ENCODE data around the gene GNG7. TPM values are rescaled to one million over a fixed set of nuclear protein-coding genes. Genes with fewer than 3 reads are reported as not detected.

The GNG7 gene
- total RNA-seq, 1 experiment from 2014 or later: 1.1 TPM

GRCh38 chr19:2729943-2730818, 27.7 kb upstream of the GNG7 start:
- Histone ChIP-seq H3F3A (ENCODE audit: low read length, unreplicated experiment) (no peaks in the 10 kb centered on the region), H2AFZ (ENCODE audit: low read length) (no peak overlapping the region), H3K4me3 (ENCODE audit: low read length) (no peak overlapping the region), H3K79me2 (ENCODE audit: low read length) (no peaks in the 10 kb centered on the region), H3K36me3 (ENCODE audit: low read depth, low read length) (no peaks in the 10 kb centered on the region), H3K9me2 (replicated peaks; ENCODE audit: low read length) (no peaks in the 10 kb centered on the region), H3K9ac (ENCODE audit: low read length) (no peak overlapping the region), H3K4me2 (ENCODE audit: low read length) (no peak overlapping the region), H3K4me1 (ENCODE audit: insufficient read depth, low read length) (peaks cover 13% of the 10 kb centered on the region), H3K27ac (ENCODE audit: low read length) (no peak overlapping the region), H3K27me3 (ENCODE audit: low read length) (no peaks in the 10 kb centered on the region), H4K20me1 (ENCODE audit: low read length) (no peaks in the 10 kb centered on the region), H3K9me3 (ENCODE audit: low read length) (no peaks in the 10 kb centered on the region)
- DNase-seq (no peak), ATAC-seq (no peak)
- ChIA-PET POLR2A (ENCODE audit: unreplicated experiment) (no interaction called here), CTCF (no interaction called here)
- no TSS peak for BruUV-seq (replicated peaks)
- intact Hi-C loops (cut with micrococcal nuclease): no loop called here
- TF ChIP-seq EZH2phosphoT487 (IDR thresholded peaks at IDR 0.05; ENCODE audit: borderline replicate concordance, low read length) (no peak), EZH2 (IDR thresholded peaks at IDR 0.05; ENCODE audit: low read length, unreplicated experiment) (no peak)
- TF ChIP-seq, protein P1, sequence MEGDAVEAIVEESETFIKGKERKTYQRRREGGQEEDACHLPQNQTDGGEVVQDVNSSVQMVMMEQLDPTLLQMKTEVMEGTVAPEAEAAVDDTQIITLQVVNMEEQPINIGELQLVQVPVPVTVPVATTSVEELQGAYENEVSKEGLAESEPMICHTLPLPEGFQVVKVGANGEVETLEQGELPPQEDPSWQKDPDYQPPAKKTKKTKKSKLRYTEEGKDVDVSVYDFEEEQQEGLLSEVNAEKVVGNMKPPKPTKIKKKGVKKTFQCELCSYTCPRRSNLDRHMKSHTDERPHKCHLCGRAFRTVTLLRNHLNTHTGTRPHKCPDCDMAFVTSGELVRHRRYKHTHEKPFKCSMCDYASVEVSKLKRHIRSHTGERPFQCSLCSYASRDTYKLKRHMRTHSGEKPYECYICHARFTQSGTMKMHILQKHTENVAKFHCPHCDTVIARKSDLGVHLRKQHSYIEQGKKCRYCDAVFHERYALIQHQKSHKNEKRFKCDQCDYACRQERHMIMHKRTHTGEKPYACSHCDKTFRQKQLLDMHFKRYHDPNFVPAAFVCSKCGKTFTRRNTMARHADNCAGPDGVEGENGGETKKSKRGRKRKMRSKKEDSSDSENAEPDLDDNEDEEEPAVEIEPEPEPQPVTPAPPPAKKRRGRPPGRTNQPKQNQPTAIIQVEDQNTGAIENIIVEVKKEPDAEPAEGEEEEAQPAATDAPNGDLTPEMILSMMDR (conservative IDR thresholded peaks at IDR 0.05; ENCODE audit: low read depth, low read length): no peak

DNA sequence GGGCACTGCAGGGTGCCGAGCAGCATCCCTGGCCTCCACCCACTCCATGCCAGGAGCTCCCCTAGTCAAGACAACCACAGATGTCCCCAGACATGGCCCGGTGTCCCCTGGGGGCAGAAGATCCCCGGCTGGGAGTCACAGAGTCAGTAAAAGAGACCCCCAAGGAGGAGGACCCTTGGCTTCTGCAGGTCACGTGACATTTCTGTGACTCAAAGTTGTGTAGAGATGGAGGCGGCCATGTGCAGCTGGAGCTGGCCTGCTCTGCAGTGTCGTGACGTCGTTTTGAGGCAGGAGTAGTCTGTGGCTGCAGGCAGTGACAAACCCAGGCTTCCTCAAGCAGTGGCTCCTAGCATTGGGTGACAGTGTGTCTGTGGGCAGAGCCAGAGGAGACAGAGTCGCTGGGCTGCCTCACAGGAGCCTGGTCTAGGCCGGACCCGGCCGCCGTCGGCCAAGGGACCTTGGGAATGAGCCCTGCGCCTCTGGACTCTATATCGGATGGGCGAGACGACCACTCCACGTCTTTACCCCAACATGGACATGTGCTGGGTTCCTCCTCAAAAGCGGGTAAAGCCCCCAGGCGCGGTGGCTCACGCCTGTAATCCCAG, 26.4 kb upstream of the GNG7 start:
- ChIA-PET POLR2A (ENCODE audit: unreplicated experiment) (no interaction called here), CTCF (no interaction called here)
- no peak overlapping the region for H3K4me2 ChIP-seq (ENCODE audit: low read length)
- TF ChIP-seq, protein P1 (conservative IDR thresholded peaks at IDR 0.05; ENCODE audit: low read depth, low read length): no peak
- TF ChIP-seq EZH2 (IDR thresholded peaks at IDR 0.05; ENCODE audit: low read length, unreplicated experiment) (no peak), EZH2phosphoT487 (IDR thresholded peaks at IDR 0.05; ENCODE audit: borderline replicate concordance, low read length) (no peak)
- H3K27me3 ChIP-seq (ENCODE audit: low read length): no peaks in the 10 kb centered on the region
- H3K9me3 ChIP-seq (ENCODE audit: low read length): no peaks in the 10 kb centered on the region
- peaks cover 13% of the 10 kb centered on the region for H3K4me1 ChIP-seq (ENCODE audit: insufficient read depth, low read length)
- no peak for ATAC-seq
- H3F3A ChIP-seq (ENCODE audit: low read length, unreplicated experiment): no peaks in the 10 kb centered on the region
- no peaks in the 10 kb centered on the region for H3K36me3 ChIP-seq (ENCODE audit: low read depth, low read length)
- BruUV-seq (replicated peaks): no TSS peak
- H2AFZ ChIP-seq (ENCODE audit: low read length): no peak overlapping the region
- DNase-seq: no peak
- H3K9me2 ChIP-seq (replicated peaks; ENCODE audit: low read length): no peaks in the 10 kb centered on the region
- intact Hi-C loops (cut with micrococcal nuclease): no loop called here
- H3K27ac ChIP-seq (ENCODE audit: low read length): no peak overlapping the region
- H3K79me2 ChIP-seq (ENCODE audit: low read length): no peaks in the 10 kb centered on the region
- H4K20me1 ChIP-seq (ENCODE audit: low read length): no peaks in the 10 kb centered on the region
- H3K4me3 ChIP-seq (ENCODE audit: low read length): no peak overlapping the region
- H3K9ac ChIP-seq (ENCODE audit: low read length): no peak overlapping the region

- H3K36me3 ChIP-seq (ENCODE audit: low read depth, low read length): no peaks in the 10 kb centered on the region
- BruUV-seq (replicated peaks): no TSS peak
- no peak overlapping the region for H3K4me3 ChIP-seq (ENCODE audit: low read length)
Observed at GRCh38 chr19:2727640-2727944, 25.1 kb upstream of the GNG7 start.

More at GRCh38 chr19:2727640-2727944, 25.1 kb upstream of the GNG7 start:
- Histone ChIP-seq H4K20me1 (ENCODE audit: low read length) (no peaks in the 10 kb centered on the region), H3K27ac (ENCODE audit: low read length) (no peak overlapping the region), H3K27me3 (ENCODE audit: low read length) (no peaks in the 10 kb centered on the region), H3K4me2 (ENCODE audit: low read length) (peak overlapping the region; percentile 71), H3K9me3 (ENCODE audit: low read length) (no peaks in the 10 kb centered on the region), H3K79me2 (ENCODE audit: low read length) (no peaks in the 10 kb centered on the region), H2AFZ (ENCODE audit: low read length) (peak overlapping the region; percentile 53; the same call in 1 of the 2 replicates), H3K9me2 (replicated peaks; ENCODE audit: low read length) (no peaks in the 10 kb centered on the region), H3F3A (ENCODE audit: low read length, unreplicated experiment) (no peaks in the 10 kb centered on the region), H3K9ac (ENCODE audit: low read length) (no peak overlapping the region), H3K4me1 (ENCODE audit: insufficient read depth, low read length) (peaks cover 22% of the 10 kb centered on the region)
- ATAC-seq (peak; percentile 60), DNase-seq (peak; percentile 51)
- POLR2A ChIA-PET (ENCODE audit: unreplicated experiment): no interaction called here
- intact Hi-C loops (cut with micrococcal nuclease): no loop called here
- CTCF ChIA-PET: no interaction called here
- TF ChIP-seq EZH2phosphoT487 (IDR thresholded peaks at IDR 0.05; ENCODE audit: borderline replicate concordance, low read length): no peak
- TF ChIP-seq, protein P1 (conservative IDR thresholded peaks at IDR 0.05; ENCODE audit: low read depth, low read length): no peak
- no peak for TF ChIP-seq EZH2 (IDR thresholded peaks at IDR 0.05; ENCODE audit: low read length, unreplicated experiment)
